ENCODE results near the gene MEMO1.

MEMO1 gene

GRCh38 chr2:31980674-31981356, 30.0 kb downstream of the MEMO1 start:
- H3K79me2 ChIP-seq (ENCODE audit: control insufficient read depth, insufficient read depth, low read length, poor library complexity), result peaks cover 2% of the 10 kb centered on the region
- H3K4me3 ChIP-seq (ENCODE audit: low read depth, low read length), result no peak overlapping the region
- H2BK5ac ChIP-seq (ENCODE audit: low read depth, low read length, poor library complexity), result no peak overlapping the region
- no peaks in the 10 kb centered on the region for H3K27me3 ChIP-seq (ENCODE audit: insufficient read depth, low read length)
- H3K4me1 ChIP-seq (ENCODE audit: control insufficient read depth in 1 of 2, insufficient read depth in 2 of 2, low read length in 2 of 2), result no peaks in the 10 kb centered on the region
- H4K8ac ChIP-seq (ENCODE audit: low read depth, low read length), result no peak overlapping the region
- H3K4ac ChIP-seq (ENCODE audit: low read depth, low read length), result no peak overlapping the region
- no CpG with 5 or more reads among the region's 6 CpGs for WGBS (ENCODE audit: extremely low coverage, insufficient coverage, insufficient read length)
- H2AK5ac ChIP-seq (ENCODE audit: low read length), result no peak overlapping the region
- H2BK12ac ChIP-seq (ENCODE audit: low read length), result no peak overlapping the region
- no peaks in the 10 kb centered on the region for H3K9me3 ChIP-seq (ENCODE audit: insufficient read depth, low read depth, low read length)
- H3K18ac ChIP-seq (ENCODE audit: low read length), result no peak overlapping the region
- no peak overlapping the region for H3K14ac ChIP-seq (ENCODE audit: low read length)
- H3K4me2 ChIP-seq (ENCODE audit: low read length), result no peak overlapping the region
- no peak for DNase-seq
- no peak overlapping the region for H4K12ac ChIP-seq (ENCODE audit: low read depth, low read length)
- no peaks in the 10 kb centered on the region for H3K79me1 ChIP-seq (ENCODE audit: low read length)
- H3K23ac ChIP-seq (ENCODE audit: low read length), result no peak overlapping the region
- no peaks in the 10 kb centered on the region for H3K36me3 ChIP-seq (ENCODE audit: control insufficient read depth in 1 of 2, insufficient read depth in 2 of 2, low read length in 2 of 2)
- H3K27ac ChIP-seq (ENCODE audit: low read depth, low read length), result no peak overlapping the region
- no peak overlapping the region for H3K9ac ChIP-seq (ENCODE audit: low read length)
- H2BK120ac ChIP-seq (ENCODE audit: insufficient read depth, low read length, poor library complexity), result no peak overlapping the region
- no peak overlapping the region for H2AFZ ChIP-seq (ENCODE audit: insufficient read depth, low read length, poor library complexity)
- H4K91ac ChIP-seq (ENCODE audit: low read depth, low read length), result no peak overlapping the region

- no peaks in the 10 kb centered on the region for H3K36me3 ChIP-seq (ENCODE audit: control insufficient read depth in 1 of 2, insufficient read depth in 2 of 2, low read length in 2 of 2)
- no peak overlapping the region for H2AK5ac ChIP-seq (ENCODE audit: low read length)
- H3K4me3 ChIP-seq (ENCODE audit: low read depth, low read length), result no peak overlapping the region
- H2BK12ac ChIP-seq (ENCODE audit: low read length), result no peak overlapping the region
- H3K4me1 ChIP-seq (ENCODE audit: control insufficient read depth in 1 of 2, insufficient read depth in 2 of 2, low read length in 2 of 2), result no peaks in the 10 kb centered on the region
- no peaks in the 10 kb centered on the region for H3K79me1 ChIP-seq (ENCODE audit: low read length)
- peak overlapping the region; percentile 89 for H3K4ac ChIP-seq (ENCODE audit: low read depth, low read length)
- H3K9me3 ChIP-seq (ENCODE audit: insufficient read depth, low read depth, low read length), result no peaks in the 10 kb centered on the region
- no peak overlapping the region for H3K4me2 ChIP-seq (ENCODE audit: low read length)
- no peak overlapping the region for H3K23ac ChIP-seq (ENCODE audit: low read length)
- no peak overlapping the region for H3K9ac ChIP-seq (ENCODE audit: low read length)
- no peak overlapping the region for H3K14ac ChIP-seq (ENCODE audit: low read length)
- no peak overlapping the region for H2BK120ac ChIP-seq (ENCODE audit: insufficient read depth, low read length, poor library complexity)
- H2AFZ ChIP-seq (ENCODE audit: insufficient read depth, low read length, poor library complexity), result no peak overlapping the region
- H4K91ac ChIP-seq (ENCODE audit: low read depth, low read length), result no peak overlapping the region
- H4K8ac ChIP-seq (ENCODE audit: low read depth, low read length), result no peak overlapping the region
- H3K27ac ChIP-seq (ENCODE audit: low read depth, low read length), result no peak overlapping the region
- H3K79me2 ChIP-seq (ENCODE audit: control insufficient read depth, insufficient read depth, low read length, poor library complexity), result peaks cover 2% of the 10 kb centered on the region
- no peak overlapping the region for H3K18ac ChIP-seq (ENCODE audit: low read length)
- no peaks in the 10 kb centered on the region for H3K27me3 ChIP-seq (ENCODE audit: insufficient read depth, low read length)
- WGBS (ENCODE audit: extremely low coverage, insufficient coverage, insufficient read length), result no CpG with 5 or more reads among the region's 3 CpGs
- no peak overlapping the region for H4K12ac ChIP-seq (ENCODE audit: low read depth, low read length)
- no peak for DNase-seq
- no peak overlapping the region for H2BK5ac ChIP-seq (ENCODE audit: low read depth, low read length, poor library complexity)
These were observed 30.9 kb downstream of the MEMO1 start for GRCh38 chr2:31979956-31980355.

GRCh38 chr2:31979018-31979417, 31.8 kb downstream of the MEMO1 start:
- Histone ChIP-seq H2BK5ac (ENCODE audit: low read depth, low read length, poor library complexity) (no peak overlapping the region), H3K36me3 (ENCODE audit: control insufficient read depth in 1 of 2, insufficient read depth in 2 of 2, low read length in 2 of 2) (no peaks in the 10 kb centered on the region), H3K27ac (ENCODE audit: low read depth, low read length) (no peak overlapping the region), H2AFZ (ENCODE audit: insufficient read depth, low read length, poor library complexity) (no peak overlapping the region), H3K18ac (ENCODE audit: low read length) (no peak overlapping the region), H2AK5ac (ENCODE audit: low read length) (no peak overlapping the region), H3K27me3 (ENCODE audit: insufficient read depth, low read length) (no peaks in the 10 kb centered on the region), H3K4me3 (ENCODE audit: low read depth, low read length) (no peak overlapping the region), H3K14ac (ENCODE audit: low read length) (no peak overlapping the region), H3K4me2 (ENCODE audit: low read length) (no peak overlapping the region), H3K4me1 (ENCODE audit: control insufficient read depth in 1 of 2, insufficient read depth in 2 of 2, low read length in 2 of 2) (no peaks in the 10 kb centered on the region), H4K12ac (ENCODE audit: low read depth, low read length) (no peak overlapping the region), H4K91ac (ENCODE audit: low read depth, low read length) (no peak overlapping the region), H3K4ac (ENCODE audit: low read depth, low read length) (peak overlapping the region; percentile 79), H3K79me1 (ENCODE audit: low read length) (no peaks in the 10 kb centered on the region), H3K23ac (ENCODE audit: low read length) (no peak overlapping the region), H3K9ac (ENCODE audit: low read length) (no peak overlapping the region), H3K79me2 (ENCODE audit: control insufficient read depth, insufficient read depth, low read length, poor library complexity) (peaks cover 2% of the 10 kb centered on the region), H3K9me3 (ENCODE audit: insufficient read depth, low read depth, low read length) (no peaks in the 10 kb centered on the region), H4K8ac (ENCODE audit: low read depth, low read length) (no peak overlapping the region), H2BK12ac (ENCODE audit: low read length) (no peak overlapping the region), H2BK120ac (ENCODE audit: insufficient read depth, low read length, poor library complexity) (no peak overlapping the region)
- DNase-seq, result no peak
- WGBS (ENCODE audit: extremely low coverage, insufficient coverage, insufficient read length), result no CpG with 5 or more reads among the region's 3 CpGs

- H2BK5ac ChIP-seq (ENCODE audit: low read depth, low read length, poor library complexity), result no peak overlapping the region
- no peak overlapping the region for H3K4ac ChIP-seq (ENCODE audit: low read depth, low read length)
- peaks cover 2% of the 10 kb centered on the region for H3K79me2 ChIP-seq (ENCODE audit: control insufficient read depth, insufficient read depth, low read length, poor library complexity)
- no peak overlapping the region for H4K8ac ChIP-seq (ENCODE audit: low read depth, low read length)
- H3K27me3 ChIP-seq (ENCODE audit: insufficient read depth, low read length), result no peaks in the 10 kb centered on the region
- WGBS (ENCODE audit: extremely low coverage, insufficient coverage, insufficient read length), result no CpG with 5 or more reads among the region's 6 CpGs
- no peak overlapping the region for H3K18ac ChIP-seq (ENCODE audit: low read length)
- H3K4me1 ChIP-seq (ENCODE audit: control insufficient read depth in 1 of 2, insufficient read depth in 2 of 2, low read length in 2 of 2), result no peaks in the 10 kb centered on the region
- no peak overlapping the region for H2AFZ ChIP-seq (ENCODE audit: insufficient read depth, low read length, poor library complexity)
- no peaks in the 10 kb centered on the region for H3K36me3 ChIP-seq (ENCODE audit: control insufficient read depth in 1 of 2, insufficient read depth in 2 of 2, low read length in 2 of 2)
- no peak overlapping the region for H3K4me2 ChIP-seq (ENCODE audit: low read length)
- no peak for DNase-seq
- H3K9ac ChIP-seq (ENCODE audit: low read length), result no peak overlapping the region
- no peak overlapping the region for H2BK120ac ChIP-seq (ENCODE audit: insufficient read depth, low read length, poor library complexity)
- H3K23ac ChIP-seq (ENCODE audit: low read length), result no peak overlapping the region
- no peaks in the 10 kb centered on the region for H3K9me3 ChIP-seq (ENCODE audit: insufficient read depth, low read depth, low read length)
- no peak overlapping the region for H3K4me3 ChIP-seq (ENCODE audit: low read depth, low read length)
- H2AK5ac ChIP-seq (ENCODE audit: low read length), result no peak overlapping the region
- H3K27ac ChIP-seq (ENCODE audit: low read depth, low read length), result no peak overlapping the region
- H4K12ac ChIP-seq (ENCODE audit: low read depth, low read length), result no peak overlapping the region
- H2BK12ac ChIP-seq (ENCODE audit: low read length), result no peak overlapping the region
- H3K79me1 ChIP-seq (ENCODE audit: low read length), result no peaks in the 10 kb centered on the region
- no peak overlapping the region for H4K91ac ChIP-seq (ENCODE audit: low read depth, low read length)
- no peak overlapping the region for H3K14ac ChIP-seq (ENCODE audit: low read length)
These were observed 32.4 kb downstream of the MEMO1 start for GRCh38 chr2:31978436-31978835.

Data from trophoblast cell (in vitro differentiated cells and primary cell).